Testis (tissue), 3 donors: ENCODE data around the gene ENTPD1. TPM values are rescaled to one million over a fixed set of nuclear protein-coding genes. Genes with fewer than 3 reads are reported as not detected.
"Not testable (repeated sequence)": the region's sequence is repeated elsewhere in the genome, so short reads cannot be mapped to it uniquely, and the experiment has no call there.

Source experiments
- DNase-seq: peaks from one replicate; pipeline ENCODE4 v3.0.0-alpha.2; 2019
- H3K27ac ChIP-seq, 2 donors: fragments of 200-600 bp; sonication (generic); one replicate each; pipeline ENCODE4 v1.5.1; 2019
- H3K27me3 ChIP-seq: fragments of 200-600 bp; sonication (generic); one replicate; pipeline ENCODE4 v1.5.1; 2019
- H3K36me3 ChIP-seq: fragments of 200-600 bp; sonication (generic); one replicate; pipeline ENCODE4 v1.5.1; 2017; ENCODE audit warnings: low read depth; ENCODE audit errors: missing control alignments
- H3K4me1 ChIP-seq: fragments of 200-600 bp; sonication (generic); one replicate; pipeline ENCODE4 v1.5.1; 2019
- H3K4me3 ChIP-seq, 2 donors: fragments of 200-600 bp; sonication (generic); one replicate each; pipeline ENCODE4 v1.5.1; 2017 to 2019
- H3K9me3 ChIP-seq: fragments of 200-600 bp; sonication (generic); one replicate; pipeline ENCODE4 v1.5.1; 2017
- POLR2A ChIP-seq: fragments of 450-650 bp; IDR thresholded peaks from one replicate; pipeline ENCODE4 v1.6.1; 2017; ENCODE audit warnings: antibody characterized with exemption, mild to moderate bottlenecking, moderate library complexity
- WGBS, 2 donors: methylation state at CpG; one replicate each; pipeline ENCODE4 v1.1.5; 2018; 5-methylcytosine and 5-hydroxymethylcytosine counted together
- intact Hi-C: fragments of 100-400 bp; cut with DNase I; formaldehyde crosslinking; loops from one replicate; pipeline ENCODE4 v1.15.1; 2023; ENCODE audit warnings: low total_unique reads
- polyA plus RNA-seq: library from polyadenylated mRNA; stranded (reverse); fragments of 350-450 nt; fragmentation: Illumina TruSeq; extraction: RNeasy Lipid Tissue Mini Kit (QIAGEN cat#74804); gene quantifications from one replicate; pipeline ENCODE4 v1.2.3, GENCODE V29; 2014; ENCODE audit warnings: low read depth, low replicate concordance; ENCODE audit not compliant: insufficient read depth
- total RNA-seq, 2 donors: library from RNA; depleted of rRNA; stranded (reverse); fragments of >200 nt; gene quantifications; one replicate each; pipeline ENCODE4 v1.2.3, GENCODE V29; 2016
- TF ChIP-seq, protein P1 (sequence below), 3 experiments: fragments of 450-650 bp in 2 of 3; fragments of 200-600 bp in 1 of 3; sonication (generic) in 1 of 3; IDR thresholded peaks; one replicate each; pipeline ENCODE4 v1.5.1; 2016 to 2019; ENCODE audit warnings: antibody characterized with exemption in 3 of 3, mild to moderate bottlenecking in 2 of 3, moderate library complexity in 1 of 3

ENTPD1 gene
- total and polyA plus RNA-seq, 3 donors from 2014 or later = 9.8 to 12.7 (median 11.3) TPM

DNA sequence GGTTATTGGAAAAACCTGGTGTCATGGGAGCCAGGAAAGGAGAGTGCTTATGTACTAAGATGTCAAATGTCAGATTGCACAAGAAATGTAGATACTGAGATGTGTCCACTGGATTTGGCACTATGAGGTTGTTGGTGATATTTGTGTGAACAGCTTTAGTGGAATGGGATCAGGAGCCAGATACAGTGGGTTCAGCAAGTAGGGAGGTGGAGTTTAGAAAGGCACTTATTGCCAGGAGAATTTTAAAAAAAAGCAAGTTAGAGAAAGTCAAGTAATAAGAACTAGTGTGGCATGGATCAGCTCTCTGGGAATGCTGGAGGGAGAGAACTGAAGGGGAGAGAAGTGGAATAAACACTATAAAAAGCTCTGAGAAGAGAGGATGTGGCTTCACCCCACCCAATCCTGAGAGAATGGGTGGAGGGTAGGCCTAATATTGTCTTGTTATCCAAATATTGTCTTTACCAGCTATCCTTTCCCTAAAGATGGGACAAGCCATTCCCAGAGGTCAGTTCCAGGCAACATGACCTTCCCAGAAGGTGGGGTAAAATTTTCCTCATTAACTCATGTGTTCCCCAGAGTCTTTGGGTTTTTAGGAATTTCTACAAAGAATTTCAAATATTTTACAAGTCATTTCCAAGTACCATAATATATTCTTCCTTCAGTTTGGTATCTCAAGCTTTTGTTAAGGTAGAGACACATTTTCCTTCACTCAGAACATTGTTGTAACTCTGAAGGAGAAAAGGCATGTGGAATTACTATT lies 42.3 kb downstream of the ENTPD1 start:
- intact Hi-C loops = no loop called here
- no peak for DNase-seq
- H3K36me3 ChIP-seq = no peaks in the 10 kb centered on the region
- no peaks in the 10 kb centered on the region for H3K4me1 ChIP-seq
- no peaks in the 10 kb centered on the region for H3K27me3 ChIP-seq
- no peak for TF ChIP-seq POLR2A
- H3K4me3 ChIP-seq = no peak overlapping the region
- H3K9me3 ChIP-seq = no peaks in the 10 kb centered on the region
- H3K27ac ChIP-seq = no peak overlapping the region

DNA sequence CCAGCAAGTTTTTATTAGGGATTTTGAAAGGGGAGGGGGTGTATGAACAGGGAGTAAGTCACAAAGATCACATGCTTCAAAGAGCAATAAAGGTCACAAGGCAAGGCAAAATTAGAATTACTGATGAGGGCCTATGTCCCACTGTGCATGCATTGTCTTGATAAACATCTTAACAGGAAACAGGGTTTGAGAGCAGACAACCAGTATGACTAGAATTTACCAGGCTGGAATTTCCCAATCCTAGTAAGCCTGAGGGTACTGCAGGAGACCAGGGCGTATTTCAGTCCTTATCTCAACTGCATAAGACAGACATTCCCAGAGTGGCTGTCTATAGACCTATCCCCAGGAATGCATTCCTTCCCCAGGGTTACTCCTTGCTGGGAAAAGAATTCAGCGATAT lies 44.3 kb downstream of the ENTPD1 start:
- H3K9me3 ChIP-seq, intact Hi-C loops, H3K4me3 ChIP-seq, H3K27me3 ChIP-seq, DNase-seq, H3K27ac ChIP-seq, H3K4me1 ChIP-seq, H3K36me3 ChIP-seq: not testable (repeated sequence)
- 79 to 84% methylated on average over 2 of the region's 2 CpGs for WGBS, 2 donors

DNA sequence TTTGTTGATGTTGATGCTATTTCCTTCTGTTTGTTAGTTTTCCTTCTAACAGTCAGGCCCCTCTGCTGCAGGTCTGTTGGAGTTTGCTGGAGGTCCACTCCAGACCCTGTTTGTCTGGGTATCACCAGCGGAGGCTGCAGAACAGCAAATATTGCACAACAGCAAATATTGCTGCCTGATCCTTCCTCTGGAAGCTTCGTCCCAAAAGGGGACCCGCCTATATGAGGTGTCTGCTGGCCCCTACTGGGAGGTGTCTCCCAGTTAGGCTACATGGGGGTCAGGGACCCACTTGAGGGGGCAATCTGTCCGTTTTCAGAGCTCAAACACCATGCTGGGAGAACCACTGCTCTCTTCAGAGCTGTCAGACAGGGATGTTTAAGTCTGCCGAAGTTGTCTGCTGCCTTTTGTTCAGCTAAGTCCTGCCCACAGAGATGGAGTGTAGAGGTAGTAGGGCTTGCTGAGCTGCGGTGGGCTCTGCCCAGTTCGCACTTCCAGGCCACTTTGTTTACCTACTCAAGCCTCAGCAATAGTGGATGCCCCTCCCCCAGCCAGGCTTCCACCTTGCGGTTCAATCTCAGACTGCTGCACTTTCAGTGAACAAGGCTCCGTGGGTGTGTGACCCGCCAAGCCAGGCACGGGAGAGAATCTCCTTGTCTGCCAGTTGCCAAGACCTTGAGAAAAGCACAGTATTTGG lies 50.9 kb downstream of the ENTPD1 start:
- H3K27me3 ChIP-seq, H3K9me3 ChIP-seq, intact Hi-C loops, H3K36me3 ChIP-seq, H3K27ac ChIP-seq, H3K4me3 ChIP-seq, DNase-seq, H3K4me1 ChIP-seq: not testable (repeated sequence)
- 83 to 87% methylated on average over 11 of the region's 11 CpGs for WGBS, 2 donors

DNA sequence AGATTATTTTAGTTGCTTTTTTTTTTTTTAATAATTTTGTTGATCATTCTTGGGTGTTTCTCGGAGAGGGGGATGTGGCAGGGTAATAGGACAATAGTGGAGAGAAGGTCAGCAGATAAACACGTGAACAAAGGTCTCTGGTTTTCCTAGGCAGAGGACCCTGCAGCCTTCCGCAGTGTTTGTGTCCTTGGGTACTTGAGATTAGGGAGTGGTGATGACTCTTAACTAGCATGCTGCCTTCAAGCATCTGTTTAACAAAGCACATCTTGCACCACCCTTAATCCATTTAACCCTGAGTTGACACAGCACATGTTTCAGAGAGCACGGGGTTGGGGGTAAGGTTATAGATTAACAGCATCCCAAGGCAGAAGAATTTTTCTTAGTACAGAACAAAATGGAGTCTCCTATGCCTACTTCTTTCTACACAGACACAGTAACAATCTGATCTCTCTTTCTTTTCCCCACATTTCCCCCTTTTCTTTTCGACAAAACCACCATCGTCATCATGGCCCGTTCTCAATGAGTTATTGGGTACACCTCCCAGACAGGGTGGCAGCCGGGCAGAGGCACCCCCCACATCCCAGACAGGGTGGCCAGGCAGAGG lies 52.8 kb downstream of the ENTPD1 start:
- H3K36me3 ChIP-seq, H3K4me3 ChIP-seq, H3K4me1 ChIP-seq, H3K27ac ChIP-seq, intact Hi-C loops, H3K9me3 ChIP-seq, DNase-seq, H3K27me3 ChIP-seq: not testable (repeated sequence)
- 84 to 85% methylated on average over 8 of the region's 8 CpGs for WGBS, 2 donors

DNA sequence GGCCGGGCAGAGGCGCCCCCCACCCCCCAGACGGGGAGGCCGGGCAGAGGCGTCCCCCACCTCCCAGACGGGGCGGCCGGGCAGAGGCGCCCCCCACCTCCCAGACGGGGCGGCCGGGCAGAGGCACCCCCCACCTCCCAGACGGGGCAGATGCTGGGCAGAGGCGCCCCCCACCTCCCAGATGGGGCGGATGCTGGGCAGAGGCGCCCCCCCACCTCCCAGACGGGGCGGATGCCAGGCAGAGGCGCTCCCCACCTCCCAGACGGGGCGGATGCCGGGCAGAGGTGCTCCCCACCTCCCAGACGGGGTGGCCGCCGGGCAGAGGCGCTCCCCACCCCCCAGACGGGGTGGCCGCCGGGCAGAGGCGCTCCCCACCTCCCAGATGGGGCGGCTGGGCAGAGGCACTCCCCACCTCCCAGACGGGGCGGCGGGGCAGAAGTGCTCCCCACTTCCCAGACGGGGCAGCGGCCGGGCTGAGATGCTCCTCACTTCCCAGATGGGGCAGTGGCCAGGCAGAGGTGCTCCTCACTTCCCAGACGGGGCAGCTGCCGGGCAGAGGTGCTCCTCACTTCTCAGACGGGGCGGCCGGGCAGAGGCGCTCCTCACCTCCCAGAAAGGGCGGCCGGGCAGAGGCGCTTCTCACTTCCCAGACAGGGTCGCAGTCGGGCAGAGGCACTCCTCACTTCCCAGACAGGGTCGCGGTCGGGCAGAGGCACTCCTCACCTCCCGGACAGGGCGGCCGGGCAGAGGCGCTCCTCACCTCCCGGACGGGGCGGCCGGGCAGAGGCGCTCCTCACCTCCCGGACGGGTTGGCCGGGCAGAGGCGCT lies 53.6 kb downstream of the ENTPD1 start:
- Histone ChIP-seq H3K27ac (no peak overlapping the region), H3K36me3 (no peaks in the 10 kb centered on the region), H3K9me3 (no peaks in the 10 kb centered on the region), H3K4me1 (no peaks in the 10 kb centered on the region), H3K4me3 (no peak overlapping the region), H3K27me3 (no peaks in the 10 kb centered on the region)
- TF ChIP-seq, protein P1, sequence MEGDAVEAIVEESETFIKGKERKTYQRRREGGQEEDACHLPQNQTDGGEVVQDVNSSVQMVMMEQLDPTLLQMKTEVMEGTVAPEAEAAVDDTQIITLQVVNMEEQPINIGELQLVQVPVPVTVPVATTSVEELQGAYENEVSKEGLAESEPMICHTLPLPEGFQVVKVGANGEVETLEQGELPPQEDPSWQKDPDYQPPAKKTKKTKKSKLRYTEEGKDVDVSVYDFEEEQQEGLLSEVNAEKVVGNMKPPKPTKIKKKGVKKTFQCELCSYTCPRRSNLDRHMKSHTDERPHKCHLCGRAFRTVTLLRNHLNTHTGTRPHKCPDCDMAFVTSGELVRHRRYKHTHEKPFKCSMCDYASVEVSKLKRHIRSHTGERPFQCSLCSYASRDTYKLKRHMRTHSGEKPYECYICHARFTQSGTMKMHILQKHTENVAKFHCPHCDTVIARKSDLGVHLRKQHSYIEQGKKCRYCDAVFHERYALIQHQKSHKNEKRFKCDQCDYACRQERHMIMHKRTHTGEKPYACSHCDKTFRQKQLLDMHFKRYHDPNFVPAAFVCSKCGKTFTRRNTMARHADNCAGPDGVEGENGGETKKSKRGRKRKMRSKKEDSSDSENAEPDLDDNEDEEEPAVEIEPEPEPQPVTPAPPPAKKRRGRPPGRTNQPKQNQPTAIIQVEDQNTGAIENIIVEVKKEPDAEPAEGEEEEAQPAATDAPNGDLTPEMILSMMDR (IDR thresholded peaks at IDR 0.05) = no peak
- TF ChIP-seq POLR2A = no peak
- no peak for DNase-seq
- intact Hi-C loops = no loop called here
- WGBS, 2 donors = 95% methylated on average over 45 of the region's 64 CpGs; no CpG with 5 or more reads in 1 of the 2 donors

DNA sequence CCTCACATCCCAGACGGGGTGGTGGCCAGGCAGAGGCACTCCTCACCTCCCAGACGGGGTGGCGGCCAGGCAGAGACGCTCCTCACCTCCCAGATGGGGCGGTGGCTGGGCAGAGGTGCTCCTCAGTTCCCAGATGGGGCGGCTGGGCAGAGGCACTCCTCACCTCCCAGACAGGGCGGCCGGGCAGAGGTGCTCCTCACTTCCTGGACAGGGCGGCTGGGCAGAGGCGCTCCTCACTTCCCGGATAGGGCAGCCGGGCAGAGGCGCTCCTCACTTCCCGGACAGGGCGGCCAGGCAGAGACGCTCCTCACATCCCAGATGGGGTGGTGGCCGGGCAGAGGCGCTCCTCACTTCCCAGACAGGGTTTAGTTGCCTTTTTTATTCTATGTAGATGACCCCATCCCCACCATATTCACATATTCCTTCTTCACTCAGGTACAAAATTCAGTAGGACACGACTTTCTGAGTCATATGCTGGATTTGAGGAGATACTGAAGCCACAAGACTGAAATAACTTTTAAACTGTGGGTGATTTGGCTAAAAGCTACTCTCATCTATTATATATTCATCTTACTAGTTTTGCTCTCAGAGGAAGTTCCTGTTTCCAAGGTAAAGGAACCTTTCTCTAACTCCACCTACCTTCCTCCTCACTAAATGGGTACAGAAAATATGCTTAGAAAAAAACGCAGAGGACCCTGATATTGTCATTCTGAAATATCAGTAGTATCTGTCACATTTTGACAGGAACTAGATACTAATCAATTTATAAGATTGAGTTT lies 54.4 kb downstream of the ENTPD1 start:
- 85 to 98% methylated on average over 8 to 20 of the region's 20 CpGs for WGBS, 2 donors

More for the DNA sequence above, 54.4 kb downstream of the ENTPD1 start:
- TF ChIP-seq, protein P1 (IDR thresholded peaks at IDR 0.05) = no peak
- no peak for TF ChIP-seq POLR2A
- H3K27ac ChIP-seq = no peak overlapping the region
- intact Hi-C loops = no loop called here
- H3K36me3 ChIP-seq = no peaks in the 10 kb centered on the region
- no peaks in the 10 kb centered on the region for H3K9me3 ChIP-seq
- no peak for DNase-seq
- H3K4me1 ChIP-seq = no peaks in the 10 kb centered on the region
- H3K27me3 ChIP-seq = no peaks in the 10 kb centered on the region
- no peak overlapping the region for H3K4me3 ChIP-seq
